ENCODE measurements around the gene INAFM2. TPM values are rescaled to one million over a fixed set of nuclear protein-coding genes. Genes with fewer than 3 reads are reported as not detected.
A peak's percentile ranks its signal among the peaks of the same experiment; 100 is the strongest.

INAFM2 gene
- total RNA-seq, 1 donor from 2014 or later = 33.8 TPM

- Histone ChIP-seq H3K27ac (no peak overlapping the region), H3K4me3 (no peak overlapping the region), H3K4me1 (peaks cover 7% of the 10 kb centered on the region), H3K36me3 (peaks cover 18% of the 10 kb centered on the region), H3K27me3 (ENCODE audit: low read depth) (no peaks in the 10 kb centered on the region), H3K9me3 (no peaks in the 10 kb centered on the region)
- intact Hi-C loops (cut with DNase I) = no loop called here
- no peak for ATAC-seq
- DNase-seq = no peak
- no peak for TF ChIP-seq CTCF (IDR thresholded peaks at IDR 0.05)
Measured at GRCh38 chr15:40302981-40303380, 20.5 kb upstream of the INAFM2 start.

GRCh38 chr15:40303576-40303975 lies 19.9 kb upstream of the INAFM2 start:
- no peak for TF ChIP-seq CTCF (IDR thresholded peaks at IDR 0.05)
- Histone ChIP-seq H3K9me3 (no peaks in the 10 kb centered on the region), H3K27me3 (ENCODE audit: low read depth) (no peaks in the 10 kb centered on the region), H3K36me3 (peaks cover 14% of the 10 kb centered on the region), H3K4me3 (no peak overlapping the region), H3K27ac (no peak overlapping the region), H3K4me1 (peaks cover 7% of the 10 kb centered on the region)
- DNase-seq (no peak), ATAC-seq (no peak)
- intact Hi-C loops (cut with DNase I) = no loop called here

GRCh38 chr15:40305281-40305680 lies 18.2 kb upstream of the INAFM2 start:
- H3K4me3 ChIP-seq = no peak overlapping the region
- peaks cover 19% of the 10 kb centered on the region for H3K4me1 ChIP-seq
- no peak for DNase-seq
- no peak overlapping the region for H3K27ac ChIP-seq
- H3K36me3 ChIP-seq = peaks cover 14% of the 10 kb centered on the region
- intact Hi-C loops (cut with DNase I) = no loop called here
- ATAC-seq = no peak
- H3K27me3 ChIP-seq (ENCODE audit: low read depth) = no peaks in the 10 kb centered on the region
- no peaks in the 10 kb centered on the region for H3K9me3 ChIP-seq
- TF ChIP-seq CTCF (IDR thresholded peaks at IDR 0.05) = no peak

GRCh38 chr15:40306371-40306770 lies 17.1 kb upstream of the INAFM2 start:
- TF ChIP-seq CTCF (IDR thresholded peaks at IDR 0.05) = no peak
- H3K27me3 ChIP-seq (ENCODE audit: low read depth) = no peaks in the 10 kb centered on the region
- H3K4me1 ChIP-seq = peaks cover 19% of the 10 kb centered on the region
- DNase-seq (no peak), ATAC-seq (peak; percentile 19 to 38)
- H3K9me3 ChIP-seq = no peaks in the 10 kb centered on the region
- H3K4me3 ChIP-seq = peak overlapping the region; percentile 55
- peak overlapping the region; percentile 84 for H3K27ac ChIP-seq
- intact Hi-C loops (cut with DNase I) = no loop called here
- peaks cover 14% of the 10 kb centered on the region for H3K36me3 ChIP-seq

GRCh38 chr15:40306908-40307307 lies 16.6 kb upstream of the INAFM2 start:
- Histone ChIP-seq H3K4me3 (peak overlapping the region; percentile 55), H3K36me3 (peaks cover 11% of the 10 kb centered on the region), H3K4me1 (peaks cover 19% of the 10 kb centered on the region), H3K9me3 (no peaks in the 10 kb centered on the region), H3K27me3 (ENCODE audit: low read depth) (no peaks in the 10 kb centered on the region), H3K27ac (peak overlapping the region; percentile 84)
- intact Hi-C loops (cut with DNase I) = no loop called here
- DNase-seq = no peak
- ATAC-seq = no peak
- TF ChIP-seq CTCF (IDR thresholded peaks at IDR 0.05) = no peak
